HG03045 (cell line): Measurements from ENCODE around the gene FAM24B.
"Not testable (repeated sequence)": the region's sequence is repeated elsewhere in the genome, so short reads cannot be mapped to it uniquely, and the experiment has no call there.

ENCODE experiments used
- ATAC-seq: cut with Tn5 transposase; IDR thresholded peaks from one replicate; pipeline ENCODE4 v1.9.1; 2021; ENCODE audit warnings: mild to moderate bottlenecking, moderate library complexity; ENCODE audit not compliant: unreplicated experiment

FAM24B gene

DNA sequence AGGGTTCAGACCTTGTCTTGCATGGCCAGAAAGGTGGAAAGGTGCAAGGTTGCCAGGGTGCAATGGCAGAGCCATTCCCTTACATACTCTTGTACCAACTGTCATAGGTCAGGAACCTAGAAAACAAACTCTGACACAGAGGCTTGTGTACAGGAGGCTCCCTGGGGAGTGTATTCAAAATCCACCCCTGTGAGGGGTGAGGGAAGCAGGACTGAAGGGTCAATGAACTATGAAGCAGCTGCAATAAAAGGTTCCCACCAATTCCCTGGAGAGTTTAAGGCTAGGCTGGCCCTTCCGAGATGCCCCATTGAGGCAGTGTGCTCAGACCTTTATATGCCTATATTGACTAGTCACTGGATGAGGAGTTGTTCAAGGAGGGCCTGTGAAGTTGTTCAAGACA, 19.9 kb downstream of the FAM24B start:
- ATAC-seq, result no peak

DNA sequence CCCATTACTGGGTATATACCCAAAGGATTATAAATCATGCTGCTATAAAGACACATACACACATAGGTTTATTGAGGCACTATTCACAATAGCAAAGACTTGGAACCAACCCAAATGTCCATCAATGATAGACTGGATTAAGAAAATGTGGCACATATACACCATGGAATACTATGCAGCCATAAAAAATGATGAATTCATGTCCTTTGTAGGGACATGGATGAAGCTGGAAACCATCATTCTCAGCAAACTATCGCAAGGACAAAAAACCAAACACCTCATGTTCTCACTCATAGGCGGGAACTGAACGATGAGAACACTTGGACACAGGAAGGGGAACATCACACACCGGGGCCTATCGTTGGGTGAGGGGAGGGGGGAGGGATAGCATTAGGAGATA, 21.3 kb downstream of the FAM24B start:
- ATAC-seq, result not testable (repeated sequence)

DNA sequence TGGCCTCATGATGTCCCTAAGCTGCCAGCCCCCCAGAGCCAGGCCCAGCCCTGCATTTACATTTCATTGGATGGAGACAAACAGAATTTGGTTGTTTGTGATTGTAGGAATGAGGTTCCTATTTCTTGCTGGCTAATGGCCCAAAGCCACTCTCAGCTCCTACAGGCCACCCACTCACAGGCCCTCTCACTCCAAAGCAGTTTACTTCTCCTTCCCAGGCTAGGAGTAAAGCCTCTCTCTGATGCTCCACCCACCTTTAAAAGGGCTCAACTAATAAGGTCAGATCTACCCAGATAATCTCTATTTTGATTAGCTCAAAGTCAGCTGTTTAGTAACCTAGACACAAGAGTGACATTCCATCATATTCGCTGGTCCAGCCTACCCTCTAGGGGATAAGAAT, 22.5 kb downstream of the FAM24B start:
- no peak for ATAC-seq

DNA sequence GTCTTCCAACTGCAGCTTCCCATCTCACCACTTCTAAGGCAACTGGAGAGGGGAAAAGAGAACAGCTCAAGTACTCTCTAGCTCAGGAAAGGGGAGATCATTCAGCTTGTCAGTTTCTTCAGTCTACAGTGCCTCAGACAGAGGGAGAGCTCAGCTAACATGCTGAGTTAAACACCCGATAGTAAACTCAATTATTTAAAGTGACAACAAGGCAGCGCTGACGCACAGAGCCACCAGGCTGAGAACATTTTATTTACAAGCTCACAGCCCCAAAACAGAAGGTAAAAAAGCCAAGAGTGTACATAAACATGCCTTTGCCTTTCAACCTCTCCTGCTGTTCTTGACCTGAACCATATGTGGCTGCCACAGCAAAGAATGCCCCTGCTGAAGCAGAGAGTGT, 23.6 kb downstream of the FAM24B start:
- ATAC-seq, result no peak

DNA sequence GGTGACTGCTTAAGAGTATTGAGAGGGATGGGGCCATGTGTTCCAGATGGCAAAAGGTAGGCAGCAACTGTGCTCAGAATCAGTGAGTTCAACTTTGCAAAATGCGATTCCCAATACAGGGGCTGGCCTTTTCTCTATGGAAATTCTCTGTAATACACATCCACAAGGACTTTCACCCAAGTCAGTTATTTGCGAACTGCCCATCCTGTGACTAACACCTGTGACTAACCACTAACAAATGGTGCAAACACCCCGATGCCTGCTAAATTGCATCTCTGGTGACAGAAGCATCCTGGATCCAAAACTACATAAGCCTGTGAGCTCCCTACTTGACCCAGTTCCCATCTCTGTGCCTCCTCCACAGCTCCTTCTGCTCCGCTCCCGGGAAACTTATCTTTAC, 24.7 kb downstream of the FAM24B start:
- no peak for ATAC-seq

DNA sequence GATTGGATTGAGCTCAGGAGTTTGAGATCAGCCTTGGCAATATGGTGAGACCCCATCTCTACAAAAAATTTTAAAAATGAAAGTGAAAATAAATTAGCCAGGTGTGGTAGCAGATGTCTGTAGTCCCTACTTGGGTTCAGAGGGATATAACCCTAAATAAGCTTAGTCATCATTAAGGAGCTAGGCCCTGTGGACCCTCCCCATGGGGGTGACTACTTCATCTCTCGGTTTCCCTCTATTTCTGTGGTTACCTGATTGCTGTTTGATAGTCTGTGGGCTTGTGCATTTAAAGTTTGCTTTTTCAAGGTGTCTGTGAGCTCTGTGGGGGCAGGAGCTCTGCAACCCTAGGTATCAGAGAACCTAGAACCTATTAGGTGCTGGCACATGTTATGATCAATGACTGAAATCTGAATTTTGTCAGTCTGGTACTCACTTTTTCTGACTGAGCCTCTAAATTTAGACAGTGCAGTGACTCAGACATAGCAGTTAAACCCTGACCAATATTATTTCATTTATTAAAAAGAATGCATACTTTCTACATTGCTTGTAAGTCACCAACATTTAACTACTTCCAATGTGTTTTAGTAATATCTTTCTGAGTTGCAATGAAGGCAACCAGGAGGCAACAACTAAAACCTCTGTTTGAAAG, 25.6 kb downstream of the FAM24B start:
- no peak for ATAC-seq

DNA sequence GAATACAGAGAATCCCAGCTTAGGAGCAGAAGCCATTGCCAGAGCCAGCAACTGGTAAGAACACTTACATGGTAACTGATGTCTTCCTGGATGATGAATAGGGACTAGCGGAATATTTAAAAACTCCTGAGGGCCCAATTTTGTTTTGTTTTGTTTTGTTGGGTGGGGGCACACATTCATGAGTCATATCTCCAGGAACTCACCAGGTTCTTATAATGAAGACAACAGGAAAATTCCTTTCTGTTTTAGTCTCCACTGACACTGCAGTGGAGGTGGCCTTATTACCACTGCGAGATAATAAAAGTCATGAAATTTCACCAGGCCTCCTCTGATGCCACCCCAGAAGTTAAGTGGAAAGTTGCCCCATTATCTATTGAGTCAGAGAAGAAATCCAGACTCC, 27.1 kb downstream of the FAM24B start:
- no peak for ATAC-seq

DNA sequence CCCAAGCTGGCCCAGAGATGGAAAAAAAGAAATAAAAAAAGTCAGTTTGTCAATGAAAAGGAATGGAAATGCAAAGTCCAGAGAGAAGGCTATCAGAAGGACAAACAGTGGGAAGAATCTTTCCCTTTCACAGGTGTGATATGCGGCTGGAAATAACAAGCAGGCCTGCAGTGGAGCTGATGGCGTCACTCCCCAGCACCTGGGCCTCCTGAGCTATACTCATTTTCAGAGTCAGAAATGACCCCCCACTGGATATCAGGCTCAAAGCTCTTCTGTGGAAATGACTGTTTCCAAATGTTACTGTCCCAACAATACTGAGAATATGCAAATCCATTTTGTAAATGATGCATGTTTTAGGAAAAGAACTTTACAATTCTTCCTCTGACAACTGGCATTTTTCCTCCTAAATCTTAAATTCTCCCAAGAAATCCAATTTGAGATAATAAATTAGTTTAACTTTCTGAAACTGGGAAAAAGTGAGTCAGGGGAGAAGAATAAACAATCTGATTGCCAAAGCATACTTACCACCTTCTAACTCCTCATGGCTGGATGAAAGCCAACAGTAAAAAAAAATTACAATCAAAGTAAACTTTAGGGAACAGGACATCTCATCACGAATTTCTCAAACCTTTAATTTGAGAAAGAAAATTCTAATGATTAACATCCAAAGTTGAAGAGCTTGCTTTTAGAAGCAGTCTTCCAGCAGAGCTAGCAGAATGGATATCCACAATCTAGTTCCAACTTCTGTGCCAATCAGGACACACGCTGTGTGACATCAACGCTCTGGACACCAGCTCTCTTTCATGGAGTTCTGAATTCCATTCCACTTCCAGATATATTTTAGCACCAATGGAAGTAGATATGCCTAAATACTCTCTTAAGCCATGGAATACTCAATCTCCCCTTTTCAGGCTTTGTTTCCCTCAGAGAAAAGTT, 28.4 kb downstream of the FAM24B start:
- ATAC-seq, result no peak

DNA sequence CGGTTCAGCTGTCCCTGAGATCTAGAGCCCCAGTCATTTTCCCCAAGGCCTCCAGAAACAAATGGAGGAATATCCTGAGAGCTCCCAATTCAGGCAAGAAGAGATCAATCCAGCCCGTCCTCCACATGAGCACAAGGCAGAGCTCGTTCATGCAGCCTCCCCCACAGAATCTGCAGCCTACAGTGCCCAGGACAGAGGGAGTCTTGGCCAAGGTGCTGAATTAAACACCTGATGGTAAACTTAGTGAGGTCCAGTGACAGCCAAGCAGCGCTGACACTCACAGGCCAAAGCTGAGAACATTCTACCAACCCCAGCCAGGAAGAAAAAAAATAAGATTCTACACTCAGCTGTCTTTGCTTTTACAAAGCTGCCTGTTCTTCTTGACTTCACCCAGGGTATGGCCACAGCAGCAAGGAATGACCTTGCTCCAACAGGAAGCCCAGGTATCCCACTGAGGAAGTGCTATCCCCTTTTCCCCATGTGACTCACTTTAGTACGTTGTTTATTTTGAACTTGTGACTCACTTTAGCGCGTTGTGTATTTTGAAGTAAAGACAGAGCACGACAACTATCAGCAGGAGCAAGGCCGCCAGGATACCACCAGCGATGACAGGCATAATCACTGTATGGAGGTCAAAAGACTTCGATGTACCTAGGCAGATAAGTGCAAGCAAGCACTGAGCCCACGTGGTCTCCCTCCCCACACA, 29.3 kb downstream of the FAM24B start:
- no peak for ATAC-seq

DNA sequence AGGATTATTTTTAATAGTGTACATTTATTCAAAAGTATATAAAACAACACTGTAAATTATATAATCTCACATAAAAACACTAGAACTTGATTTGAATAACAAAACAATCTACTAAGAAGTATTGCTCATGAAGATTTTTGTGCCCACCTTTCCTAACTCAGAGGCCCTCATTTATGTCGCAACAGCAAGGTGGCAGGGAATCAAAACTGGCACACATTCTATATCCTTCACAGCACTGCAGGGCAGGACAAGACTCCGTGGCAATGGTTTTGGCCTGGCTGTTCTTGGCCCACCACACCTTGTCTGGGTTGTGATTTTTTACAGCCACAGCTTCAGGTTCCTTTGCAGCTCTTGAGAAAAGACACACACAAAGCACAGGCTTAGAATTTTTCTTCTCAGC, 30.3 kb downstream of the FAM24B start:
- no peak for ATAC-seq

DNA sequence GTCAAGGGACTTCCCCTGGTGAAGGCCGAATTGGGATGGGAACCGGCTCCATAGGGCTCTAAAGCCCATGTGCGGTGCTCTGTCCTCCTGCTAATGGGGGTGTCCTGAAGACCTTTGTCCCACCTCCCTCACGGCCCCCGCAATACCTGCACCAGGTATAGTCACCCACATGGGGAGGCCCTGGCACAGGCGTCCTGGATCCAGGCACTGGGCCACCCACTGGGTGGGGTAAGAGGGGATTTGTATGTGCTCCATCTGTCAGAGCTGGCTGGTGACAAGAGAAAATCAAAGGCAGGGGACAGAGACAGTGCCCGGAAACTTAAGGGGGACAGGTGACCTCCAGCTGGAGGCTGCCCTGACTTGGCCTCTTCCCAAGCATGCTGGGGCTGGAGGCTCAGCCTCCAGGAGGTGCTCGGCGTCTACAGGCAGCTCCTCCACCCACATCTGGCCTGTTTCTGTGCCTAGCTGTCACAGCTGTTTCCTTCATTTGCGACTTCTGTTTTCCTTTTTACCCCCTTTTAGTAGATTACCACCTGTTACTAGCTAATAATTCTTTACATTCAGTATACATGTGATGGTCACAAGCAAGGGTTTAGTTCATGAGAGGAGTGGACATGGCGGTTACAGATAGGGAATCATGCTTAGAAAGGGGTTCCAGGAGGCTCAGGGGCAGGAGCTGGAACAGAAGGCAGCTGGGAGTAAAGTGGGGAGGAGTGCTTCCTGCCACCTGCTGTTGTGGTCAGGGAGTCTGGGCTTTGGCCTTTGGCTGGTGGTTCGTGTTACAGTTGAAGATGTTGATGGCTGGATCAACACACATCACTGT, 31.4 kb downstream of the FAM24B start:
- no peak for ATAC-seq

DNA sequence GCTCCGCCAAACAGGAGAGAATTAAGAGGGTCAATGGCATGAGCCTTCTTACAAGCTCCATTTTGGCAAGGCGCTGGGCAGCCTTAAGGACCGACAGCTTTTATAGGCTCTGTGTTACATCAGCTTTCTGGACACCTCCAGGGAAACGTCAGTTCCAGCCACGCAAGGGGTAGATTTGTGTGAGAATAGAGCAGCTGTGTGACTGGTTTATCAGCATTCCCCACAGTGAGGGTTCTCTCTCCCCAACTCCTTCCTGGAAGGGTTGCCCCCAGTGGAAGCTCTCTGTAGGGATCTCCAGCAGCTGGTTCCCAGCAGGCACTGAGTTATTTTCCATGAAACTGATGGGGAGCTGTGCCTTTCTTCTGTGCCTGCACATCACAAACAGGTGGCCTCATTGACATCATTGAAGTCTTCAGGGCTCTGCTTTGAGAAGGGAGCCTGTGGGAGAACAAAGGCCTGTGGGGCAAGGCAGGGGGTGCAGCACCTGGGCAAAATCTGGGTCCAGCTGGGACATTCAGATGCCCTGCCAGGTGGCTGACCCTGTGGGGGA, 33.5 kb downstream of the FAM24B start, which contains the start of gene CUZD1:
CUZD1 (minus strand) TSS at position 75 of the 550 bp plus-strand sequence; CDS start at position 61, 14 bp downstream.
- ATAC-seq, result no peak

DNA sequence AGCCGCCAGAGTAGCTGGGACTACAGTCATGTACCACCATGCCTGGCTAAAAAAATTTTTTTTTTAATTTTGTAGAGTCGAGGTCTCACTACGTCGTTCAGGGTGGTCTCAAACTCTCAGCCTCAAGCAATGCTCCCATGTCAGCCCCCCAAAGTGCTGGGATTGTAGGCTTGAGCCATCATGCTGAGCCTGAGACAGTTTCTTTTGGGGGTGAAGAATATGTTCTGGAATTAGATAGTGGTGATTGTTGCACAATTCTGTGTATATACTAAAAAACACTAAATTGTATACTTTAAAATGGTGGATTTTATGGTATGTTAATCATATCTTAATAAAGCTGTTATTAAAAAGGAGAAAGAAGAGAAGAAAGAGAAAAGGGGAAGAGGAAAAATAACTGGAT, 35.2 kb downstream of the FAM24B start:
- no peak for ATAC-seq

DNA sequence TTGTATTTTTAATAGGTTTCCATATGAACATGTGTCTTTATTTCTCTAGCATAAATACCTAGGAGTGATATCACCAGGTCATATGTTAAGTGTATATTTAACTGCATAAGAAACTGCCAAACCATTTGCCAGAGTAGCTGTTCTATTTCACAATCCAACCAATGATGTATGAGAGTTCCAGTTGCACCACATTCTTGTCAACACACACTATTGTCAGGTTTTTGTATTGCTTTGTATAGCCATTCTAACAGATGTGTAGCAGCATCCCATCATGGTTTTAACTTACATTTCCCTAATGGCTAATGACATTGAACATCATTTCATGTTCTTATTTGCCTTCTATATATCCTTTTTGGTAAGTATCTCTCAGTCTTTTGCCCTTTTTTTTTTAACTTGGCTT, 37.8 kb downstream of the FAM24B start:
- no peak for ATAC-seq

DNA sequence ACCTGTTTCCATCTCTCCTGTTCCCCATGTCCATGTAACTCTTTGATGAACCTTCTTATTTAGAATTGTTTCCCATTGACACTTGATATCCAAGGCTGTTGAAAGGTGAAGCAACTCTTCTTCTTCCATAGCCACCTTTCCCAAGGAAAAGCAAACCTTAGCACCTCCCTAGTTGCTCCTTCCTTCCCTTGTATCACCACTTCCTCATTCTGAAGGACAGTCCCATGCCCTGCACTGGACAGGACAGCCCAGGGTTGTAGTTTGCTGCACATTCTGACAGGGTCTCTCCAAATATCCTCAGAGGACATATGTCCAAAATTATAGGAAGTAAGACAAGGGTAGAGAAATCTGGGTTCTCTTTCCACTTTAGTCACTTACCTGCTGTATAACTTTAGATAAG, 39.9 kb downstream of the FAM24B start:
- ATAC-seq, result no peak

DNA sequence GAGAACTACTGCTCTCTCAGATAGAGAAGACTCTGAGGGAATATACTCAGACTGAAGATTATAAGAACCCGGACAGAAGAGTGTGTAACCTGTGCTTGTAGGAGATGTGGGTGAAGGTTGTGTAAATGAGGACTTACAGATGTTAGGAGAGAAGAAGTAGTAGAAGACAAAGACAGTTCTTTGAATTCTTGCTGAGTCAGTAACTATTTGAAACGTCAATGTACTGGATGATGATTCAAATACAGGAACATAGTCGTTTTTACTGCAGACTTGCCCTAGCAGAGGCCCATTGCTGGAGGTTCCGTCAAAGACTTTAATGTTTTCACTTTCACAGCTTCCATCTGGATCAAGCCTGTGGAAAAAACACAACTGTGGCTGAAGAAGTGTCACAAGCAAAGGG, 40.5 kb downstream of the FAM24B start:
- ATAC-seq, result no peak

DNA sequence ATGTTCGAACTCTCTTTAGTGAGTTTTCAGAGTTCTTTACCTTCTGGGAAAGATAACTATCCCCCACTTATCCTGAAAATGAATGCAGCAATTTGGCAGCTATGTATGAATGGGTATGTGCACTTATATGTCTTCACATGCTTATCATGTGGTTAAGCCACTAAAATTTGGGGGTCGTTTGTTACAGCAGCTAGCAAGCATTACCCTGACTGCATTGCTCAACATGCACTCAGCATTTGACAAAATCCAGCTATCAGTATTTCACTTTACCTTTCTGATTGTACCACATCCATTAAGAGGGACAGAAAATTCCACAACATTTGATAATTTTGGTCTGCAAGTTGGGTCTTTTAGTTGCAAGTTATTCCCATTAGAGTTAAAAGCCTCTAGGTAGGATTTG, 43.5 kb downstream of the FAM24B start:
- no peak for ATAC-seq

DNA sequence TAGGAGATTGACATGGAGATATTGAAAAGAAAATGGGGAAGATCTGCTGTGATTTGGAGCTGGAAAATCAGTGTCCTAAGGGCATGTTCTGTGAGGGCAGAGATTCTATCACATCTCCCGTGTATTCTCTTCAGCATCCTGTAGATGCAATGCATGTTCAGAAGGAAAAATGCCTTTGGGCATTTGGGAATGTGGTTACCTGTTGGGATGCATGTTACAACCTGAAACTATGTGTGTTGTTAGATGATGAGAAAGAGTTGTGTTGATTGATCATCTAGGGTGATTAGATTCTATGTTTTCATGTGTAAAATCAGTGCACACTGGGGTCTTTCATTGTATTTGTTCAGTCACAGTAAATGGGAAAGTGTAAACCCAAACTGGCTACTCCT, 48.4 kb downstream of the FAM24B start:
- no peak for ATAC-seq

DNA sequence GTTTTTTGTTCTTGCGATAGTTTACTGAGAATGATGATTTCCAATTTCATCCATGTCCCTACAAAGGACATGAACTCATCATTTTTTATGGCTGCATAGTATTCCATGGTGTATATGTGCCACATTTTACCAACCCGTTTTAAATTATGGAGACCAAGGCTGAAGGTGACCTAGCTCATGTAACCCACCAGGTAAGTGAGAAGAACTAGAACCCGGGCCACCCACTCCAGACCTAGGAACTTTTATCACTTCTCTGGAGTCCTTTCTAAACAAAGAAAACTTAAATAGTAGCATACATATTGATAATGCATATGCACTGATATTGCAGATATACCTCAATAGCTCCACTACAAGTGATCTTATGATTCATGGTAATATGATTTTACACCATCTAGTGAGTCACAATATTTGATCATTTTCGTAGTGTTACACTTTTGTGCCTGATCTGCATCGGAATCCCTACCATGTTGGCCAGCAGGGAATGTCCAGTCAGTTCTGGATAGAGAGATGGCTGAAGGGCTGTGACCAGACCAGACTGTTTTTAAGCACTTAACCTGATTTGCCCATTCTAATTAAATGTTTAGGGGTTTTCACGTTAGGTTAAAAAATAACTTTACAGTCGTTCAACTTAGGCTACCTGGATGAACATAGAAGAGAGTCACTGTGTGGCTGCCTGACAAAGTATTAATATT, 49.0 kb downstream of the FAM24B start:
- ATAC-seq, result no peak

DNA sequence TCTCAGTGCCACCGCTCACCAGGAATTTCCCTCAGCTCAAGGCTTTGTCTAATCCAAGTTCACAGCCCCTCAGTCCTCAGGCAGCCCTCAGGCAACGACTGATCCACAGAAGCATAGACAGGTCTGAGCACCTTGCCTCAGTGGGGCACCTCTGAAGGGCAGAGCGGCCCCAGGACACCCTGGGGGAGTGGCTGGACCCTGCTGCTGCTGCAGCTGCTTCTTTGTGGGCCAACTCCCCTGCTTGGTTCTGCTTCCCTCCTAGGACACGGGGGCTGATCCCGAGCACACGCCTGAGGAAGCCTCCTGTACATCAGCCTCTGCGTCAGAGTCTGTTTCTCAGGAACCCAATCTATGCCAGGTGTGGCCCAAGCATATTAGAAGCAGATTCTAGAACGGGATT, 49.9 kb downstream of the FAM24B start:
- no peak for ATAC-seq
